H9 (cell line): Measurements from ENCODE around the gene DPH2. TPM values are rescaled to one million over a fixed set of nuclear protein-coding genes. Genes with fewer than 3 reads are reported as not detected.

Experiments
- DNase-seq: peaks from one replicate; pipeline ENCODE4 v3.0.0-alpha.2; 2017
- H2AFZ ChIP-seq: one replicate; pipeline ENCODE4 v1.6.1; 2013; ENCODE audit warnings: mild to moderate bottlenecking, low read length, control low read depth, moderate library complexity
- H2AK5ac ChIP-seq: 2 replicates; pipeline ENCODE4 v1.6.1; 2013; ENCODE audit warnings: low read length, control low read depth, mixed read lengths; ENCODE audit not compliant: insufficient read length
- H2BK120ac ChIP-seq: one replicate; pipeline ENCODE4 v1.6.1; 2013; ENCODE audit warnings: low read depth, mild to moderate bottlenecking, low read length, control low read depth, inconsistent platforms; ENCODE audit not compliant: poor library complexity, severe bottlenecking
- H2BK12ac ChIP-seq: 2 replicates; pipeline ENCODE4 v1.6.1; 2013; ENCODE audit warnings: low read length, control low read depth, mixed read lengths, low read depth; ENCODE audit not compliant: insufficient read length
- H2BK15ac ChIP-seq: 2 replicates; pipeline ENCODE4 v1.6.1; 2013; ENCODE audit warnings: low read depth, low read length, control low read depth
- H2BK20ac ChIP-seq: one replicate; pipeline ENCODE4 v1.6.1; 2013; ENCODE audit warnings: low read depth, mild to moderate bottlenecking, low read length, control low read depth, inconsistent platforms; ENCODE audit not compliant: poor library complexity, severe bottlenecking
- H2BK5ac ChIP-seq: 2 replicates; pipeline ENCODE4 v1.6.1; 2013; ENCODE audit warnings: low read length, control low read depth, mixed read lengths; ENCODE audit not compliant: insufficient read length
- H3K14ac ChIP-seq: 2 replicates; pipeline ENCODE4 v1.6.1; 2013; ENCODE audit warnings: low read length, control low read depth; ENCODE audit not compliant: insufficient read depth
- H3K18ac ChIP-seq: 2 replicates; pipeline ENCODE4 v1.6.1; 2013; ENCODE audit warnings: low read depth, mild to moderate bottlenecking, mixed read lengths, low read length, control low read depth; ENCODE audit not compliant: insufficient read length
- H3K23ac ChIP-seq: 2 replicates; pipeline ENCODE4 v1.6.1; 2013; ENCODE audit warnings: low read length, control low read depth, mixed read lengths, low read depth; ENCODE audit not compliant: insufficient read length
- H3K23me2 ChIP-seq: 2 replicates; pipeline ENCODE4 v1.6.1; 2013; ENCODE audit warnings: low read depth, mild to moderate bottlenecking, mixed read lengths, low read length, control low read depth; ENCODE audit not compliant: insufficient read length, poor library complexity, severe bottlenecking
- H3K27ac ChIP-seq: 2 replicates; pipeline ENCODE4 v1.5.1; 2013; ENCODE audit warnings: low read length, control low read depth, mixed read lengths, low read depth; ENCODE audit not compliant: insufficient read length
- H3K27me3 ChIP-seq: 2 replicates; pipeline ENCODE4 v1.6.1; 2013; ENCODE audit warnings: low read length, control low read depth, inconsistent platforms; ENCODE audit not compliant: insufficient read depth
- H3K4ac ChIP-seq: 2 replicates; pipeline ENCODE4 v1.6.1; 2013; ENCODE audit warnings: low read depth, mild to moderate bottlenecking, control low read depth, inconsistent platforms, low read length, moderate library complexity
- H3K4me1 ChIP-seq: 2 replicates; pipeline ENCODE4 v1.6.1; 2013; ENCODE audit warnings: low read length, control low read depth, inconsistent platforms; ENCODE audit not compliant: insufficient read depth
- H3K4me2 ChIP-seq: 2 replicates; pipeline ENCODE4 v1.6.1; 2013; ENCODE audit warnings: low read length, control low read depth, mixed read lengths; ENCODE audit not compliant: insufficient read length, insufficient read depth
- H3K56ac ChIP-seq: 2 replicates; pipeline ENCODE4 v1.6.1; 2013; ENCODE audit warnings: low read depth, mild to moderate bottlenecking, mixed read lengths, low read length, control low read depth; ENCODE audit not compliant: insufficient read length
- H3K79me1 ChIP-seq: 2 replicates; pipeline ENCODE4 v1.6.1; 2013; ENCODE audit warnings: low read depth, mild to moderate bottlenecking, moderate library complexity, low read length, control low read depth, inconsistent platforms; ENCODE audit not compliant: insufficient read depth, poor library complexity, severe bottlenecking
- H3K79me2 ChIP-seq: 2 replicates; pipeline ENCODE4 v1.6.1; 2013; ENCODE audit warnings: low read length, control low read depth, inconsistent platforms; ENCODE audit not compliant: insufficient read depth
- H3K9ac ChIP-seq: 2 replicates; pipeline ENCODE4 v1.6.1; 2013; ENCODE audit warnings: low read length, control low read depth, mixed read lengths; ENCODE audit not compliant: insufficient read length; ENCODE audit errors: extremely low read depth
- H3K9me3 ChIP-seq: one replicate; pipeline ENCODE4 v1.6.1; 2013; ENCODE audit warnings: low read depth, low read length, inconsistent platforms; ENCODE audit not compliant: control insufficient read depth
- H3T11ph ChIP-seq: one replicate; pipeline ENCODE4 v1.6.1; 2013; ENCODE audit warnings: mild to moderate bottlenecking, low read length, control low read depth, inconsistent platforms
- H4K20me1 ChIP-seq: one replicate; pipeline ENCODE4 v1.6.1; 2013; ENCODE audit not compliant: control insufficient read depth, insufficient read length, insufficient read depth
- H4K5ac ChIP-seq: 2 replicates; pipeline ENCODE4 v1.6.1; 2013; ENCODE audit warnings: low read depth, mild to moderate bottlenecking, mixed read lengths, low read length, control low read depth; ENCODE audit not compliant: insufficient read length
- H4K8ac ChIP-seq: replicated peaks from 2 replicates; pipeline ENCODE4 v1.6.1; 2013; ENCODE audit warnings: low read length, control low read depth, mixed read lengths, low read depth; ENCODE audit not compliant: insufficient read length
- H4K91ac ChIP-seq: 2 replicates; pipeline ENCODE4 v1.6.1; 2013; ENCODE audit warnings: low read depth, mild to moderate bottlenecking, moderate library complexity, mixed read lengths, low read length, control low read depth; ENCODE audit not compliant: insufficient read length
- H3K27ac Mint-ChIP-seq, 3 experiments: 2 replicates in 2 of 3; 3 replicates in 1 of 3; pipeline ENCODE4 v1.8.0; 2020 to 2021; ENCODE audit warnings: mixed read lengths in 3 of 3, mild to moderate bottlenecking in 1 of 3, moderate library complexity in 1 of 3
- H3K27me3 Mint-ChIP-seq: 2 replicates; pipeline ENCODE4 v1.8.0; 2021; ENCODE audit warnings: low read depth, mild to moderate bottlenecking, moderate library complexity, mixed read lengths
- H3K36me3 Mint-ChIP-seq, 3 experiments: 2 replicates in 2 of 3; 3 replicates in 1 of 3; pipeline ENCODE4 v1.8.0; 2020 to 2021; ENCODE audit warnings: low read depth in 3 of 3, mixed read lengths in 3 of 3; ENCODE audit not compliant: insufficient read depth in 1 of 3
- H3K4me1 Mint-ChIP-seq, 2 experiments: 2 replicates each; pipeline ENCODE4 v1.8.0; 2020; ENCODE audit warnings: mixed read lengths in 2 of 2
- H3K4me3 Mint-ChIP-seq, 2 experiments: 2 replicates in 1 of 2; 3 replicates in 1 of 2; pipeline ENCODE4 v1.8.0; 2020 to 2021; ENCODE audit warnings: mild to moderate bottlenecking in 2 of 2, mixed read lengths in 2 of 2, moderate library complexity in 1 of 2
- H3K9me3 Mint-ChIP-seq, 2 experiments: 2 replicates in 1 of 2; 3 replicates in 1 of 2; pipeline ENCODE4 v1.8.0; 2020; ENCODE audit warnings: mild to moderate bottlenecking in 2 of 2, mixed read lengths in 2 of 2, moderate library complexity in 1 of 2
- WGBS: extraction: QIAGEN DNeasy Blood & Tissue Kit; methylation state at CpG from one replicate; pipeline ENCODE4 v1.1.7; 2013; ENCODE audit warnings: missing lambda C conversion rate, low lambda C conversion rate, mixed read lengths; ENCODE audit not compliant: insufficient read length; ENCODE audit errors: extremely low coverage; 5-methylcytosine and 5-hydroxymethylcytosine counted together
- total RNA-seq: library from RNA; stranded (reverse); gene quantifications from 2 replicates; pipeline ENCODE4 v1.2.1, GENCODE V29; 2021
- TF ChIP-seq, protein P1 (sequence below): fragments of 200-600 bp; sonication (generic); conservative IDR thresholded peaks from 3 replicates; pipeline ENCODE4 v1.8.0; 2021; ENCODE audit warnings: antibody characterized with exemption, mild to moderate bottlenecking

DPH2 gene
- total RNA-seq, 1 experiment from 2014 or later = 74.4 TPM

DNA sequence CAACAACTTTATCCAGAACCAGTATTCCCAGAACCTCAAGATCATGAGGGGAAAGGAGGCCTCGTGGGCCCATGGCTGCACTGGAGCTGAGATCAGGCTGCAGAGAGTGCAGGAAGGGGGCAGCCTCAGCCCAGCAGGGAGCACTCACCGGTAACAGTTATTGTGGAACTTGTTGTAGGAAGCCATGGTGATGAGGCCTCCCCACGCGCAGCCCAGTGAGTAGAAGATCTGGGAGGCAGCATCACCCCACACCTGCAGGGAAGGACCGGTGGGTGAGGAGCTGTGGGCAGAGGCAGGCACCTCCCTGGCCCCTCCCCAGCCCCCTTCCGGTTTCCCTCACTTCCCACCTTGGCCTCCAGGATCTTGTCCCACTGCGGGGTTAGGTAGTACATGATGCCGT lies 32.4 kb downstream of the DPH2 start:
- no peak overlapping the region for H3K4me2 ChIP-seq
- TF ChIP-seq, protein P1, sequence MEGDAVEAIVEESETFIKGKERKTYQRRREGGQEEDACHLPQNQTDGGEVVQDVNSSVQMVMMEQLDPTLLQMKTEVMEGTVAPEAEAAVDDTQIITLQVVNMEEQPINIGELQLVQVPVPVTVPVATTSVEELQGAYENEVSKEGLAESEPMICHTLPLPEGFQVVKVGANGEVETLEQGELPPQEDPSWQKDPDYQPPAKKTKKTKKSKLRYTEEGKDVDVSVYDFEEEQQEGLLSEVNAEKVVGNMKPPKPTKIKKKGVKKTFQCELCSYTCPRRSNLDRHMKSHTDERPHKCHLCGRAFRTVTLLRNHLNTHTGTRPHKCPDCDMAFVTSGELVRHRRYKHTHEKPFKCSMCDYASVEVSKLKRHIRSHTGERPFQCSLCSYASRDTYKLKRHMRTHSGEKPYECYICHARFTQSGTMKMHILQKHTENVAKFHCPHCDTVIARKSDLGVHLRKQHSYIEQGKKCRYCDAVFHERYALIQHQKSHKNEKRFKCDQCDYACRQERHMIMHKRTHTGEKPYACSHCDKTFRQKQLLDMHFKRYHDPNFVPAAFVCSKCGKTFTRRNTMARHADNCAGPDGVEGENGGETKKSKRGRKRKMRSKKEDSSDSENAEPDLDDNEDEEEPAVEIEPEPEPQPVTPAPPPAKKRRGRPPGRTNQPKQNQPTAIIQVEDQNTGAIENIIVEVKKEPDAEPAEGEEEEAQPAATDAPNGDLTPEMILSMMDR = no peak
- no peaks in the 10 kb centered on the region for H3K79me2 ChIP-seq
- no peaks in the 10 kb centered on the region for H3K79me1 ChIP-seq
- no peak overlapping the region for H2BK12ac ChIP-seq
- H3K36me3 Mint-ChIP-seq = peaks cover 8 to 57% (median 36%) of the 10 kb centered on the region in 3 experiments
- no peak overlapping the region for H4K91ac ChIP-seq
- H3K27me3 Mint-ChIP-seq = no peaks in the 10 kb centered on the region; the same call in 1 of the 2 replicates
- H3K9me3 ChIP-seq = no peaks in the 10 kb centered on the region
- no peak overlapping the region for H2AFZ ChIP-seq
- no peaks in the 10 kb centered on the region for H3K23me2 ChIP-seq
- H4K8ac ChIP-seq = no peak overlapping the region
- no peak overlapping the region for H3K14ac ChIP-seq
- no peak overlapping the region for H2AK5ac ChIP-seq
- no peak overlapping the region for H2BK5ac ChIP-seq
- no peak overlapping the region for H4K5ac ChIP-seq
- H3K23ac ChIP-seq = no peak overlapping the region
- H2BK15ac ChIP-seq = no peak overlapping the region
- H2BK120ac ChIP-seq = no peak overlapping the region
- H3K9me3 Mint-ChIP-seq = no peaks in the 10 kb centered on the region
- DNase-seq = no peak
- H3K56ac ChIP-seq = no peak overlapping the region
- no peaks in the 10 kb centered on the region for H3K4me1 ChIP-seq
- no peak overlapping the region for H3T11ph ChIP-seq
- H3K9ac ChIP-seq = no peak overlapping the region
- H3K4me3 Mint-ChIP-seq = no peak overlapping the region; a peak in 1 of 5 replicates
- H3K27me3 ChIP-seq = no peaks in the 10 kb centered on the region
- no peaks in the 10 kb centered on the region for H4K20me1 ChIP-seq
- no peak overlapping the region for H2BK20ac ChIP-seq
- no CpG with 5 or more reads among the region's 8 CpGs for WGBS
- H3K27ac ChIP-seq = no peak overlapping the region
- H3K18ac ChIP-seq = no peak overlapping the region
- H3K4me1 Mint-ChIP-seq = peaks cover 4 to 5% of the 10 kb centered on the region in 2 experiments; a peak in 2 of 4 replicates
- no peak overlapping the region for H3K4ac ChIP-seq
- no peak overlapping the region for H3K27ac Mint-ChIP-seq
